Kidney tubule cell (primary cell): ENCODE results near the gene SSR4.
"Not testable (repeated sequence)": the region's sequence is repeated elsewhere in the genome, so short reads cannot be mapped to it uniquely, and the experiment has no call there.

Source experiments
- DNase-seq: peaks from one replicate; pipeline ENCODE4 v3.0.0-alpha.2; 2018; ENCODE audit warnings: low spot score

The SSR4 gene

DNA sequence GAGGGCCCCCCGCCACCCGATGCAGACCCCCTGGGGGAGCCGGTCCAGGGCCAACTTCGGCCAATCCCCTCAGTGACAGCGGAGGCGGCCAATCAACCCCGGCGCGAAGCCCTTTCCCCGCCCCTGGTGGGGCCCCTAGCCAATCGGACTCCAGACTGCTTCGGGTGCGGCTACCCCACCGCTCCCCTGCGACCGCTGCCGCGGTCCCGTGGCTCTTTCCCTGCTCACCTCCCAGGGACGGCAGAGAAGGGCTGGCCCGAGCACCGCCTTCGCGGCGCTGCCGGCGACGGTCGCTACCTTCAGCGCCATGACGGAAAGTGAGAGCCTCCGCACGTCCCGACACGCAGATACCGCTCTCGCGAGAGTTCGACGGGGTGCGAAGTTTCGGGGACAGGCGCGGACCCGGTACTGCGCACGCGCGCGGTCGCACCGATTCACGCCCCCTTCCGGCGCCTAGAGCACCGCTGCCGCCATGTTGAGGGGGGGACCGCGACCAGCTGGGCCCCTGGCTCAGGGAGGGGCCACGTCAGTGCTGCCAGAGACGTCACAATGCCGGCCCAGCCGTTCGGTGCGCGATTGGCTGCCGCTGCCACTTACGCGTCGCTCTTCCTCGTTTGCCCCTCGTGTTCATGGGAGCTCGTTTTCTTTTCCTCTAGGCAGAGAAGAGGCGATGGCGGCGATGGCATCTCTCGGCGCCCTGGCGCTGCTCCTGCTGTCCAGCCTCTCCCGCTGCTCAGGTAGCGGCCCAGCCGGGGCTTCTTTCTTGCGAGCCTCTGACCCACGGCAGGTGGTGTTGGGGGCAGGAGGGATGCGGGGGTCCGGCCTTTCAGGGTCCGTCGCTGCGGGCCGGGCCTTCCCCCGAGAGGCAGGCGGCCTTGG lies at the start of gene SSR4, which contains the start of gene IDH3G:
Gene SSR4, plus strand, starts transcription at position 651 of the 879 bp plus-strand sequence. Its CDS starts 20 bp downstream, at position 671.
Gene IDH3G, minus strand, starts transcription at position 358 of the 879 bp plus-strand sequence. Its CDS starts 49 bp downstream, at position 309.
- peak; percentile 93 for DNase-seq

DNA sequence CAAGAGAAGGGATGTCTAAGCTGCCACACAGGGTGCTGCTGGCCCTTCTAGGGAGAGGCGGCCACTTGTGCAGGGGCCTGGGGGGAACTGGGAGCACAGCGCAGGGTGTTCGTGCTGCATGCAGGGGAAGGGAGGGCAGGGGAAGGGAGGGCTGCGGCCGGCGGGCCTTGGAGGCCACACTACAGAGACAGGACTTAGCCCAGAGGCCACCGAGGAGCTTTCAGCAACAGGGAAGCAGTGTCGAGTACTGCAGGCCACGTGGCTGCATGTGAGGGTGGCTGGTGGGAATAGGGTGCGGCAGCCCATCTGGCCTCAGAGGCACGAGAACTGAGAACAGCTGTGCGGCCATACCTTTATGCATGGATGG lies 49.4 kb upstream of the SSR4 start:
- DNase-seq, result not testable (repeated sequence)

DNA sequence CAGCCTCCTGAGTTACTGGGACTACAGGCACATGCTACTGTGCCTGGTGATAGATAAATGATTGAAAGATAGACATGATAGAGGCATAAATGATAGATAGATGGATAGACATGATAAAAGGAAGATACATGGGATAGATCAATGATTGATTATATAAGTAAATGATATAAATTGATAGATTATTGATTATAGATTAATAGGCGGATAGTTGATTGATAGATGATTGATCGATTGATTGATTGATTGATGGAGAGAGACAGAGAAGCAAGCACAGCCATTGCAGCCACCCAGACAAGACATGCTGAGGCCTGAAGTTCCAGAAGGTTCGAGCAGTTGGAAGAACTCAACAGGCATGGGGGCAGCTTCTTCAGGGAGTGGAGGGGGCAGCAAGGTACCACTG lies 48.1 kb upstream of the SSR4 start:
- DNase-seq, result no peak

DNA sequence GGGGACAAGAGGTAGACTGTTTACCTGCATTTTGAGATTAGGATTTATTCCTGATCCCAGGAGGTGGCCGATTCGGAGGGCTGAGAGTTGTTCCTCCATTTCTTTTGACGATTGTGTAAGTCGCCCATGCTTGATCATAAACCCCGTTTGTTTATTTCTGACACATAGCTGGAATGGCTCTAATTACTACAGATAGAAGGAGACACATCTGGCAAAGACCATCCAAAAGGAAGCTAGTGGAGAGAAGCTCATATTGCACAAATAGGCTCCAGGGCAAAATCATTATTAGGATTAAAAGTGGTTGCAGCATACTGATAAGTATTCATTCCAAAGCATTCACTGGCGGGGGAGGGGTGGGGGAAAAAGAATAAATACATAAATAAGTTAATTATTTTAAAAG lies 47.5 kb upstream of the SSR4 start:
- DNase-seq, result not testable (repeated sequence)

DNA sequence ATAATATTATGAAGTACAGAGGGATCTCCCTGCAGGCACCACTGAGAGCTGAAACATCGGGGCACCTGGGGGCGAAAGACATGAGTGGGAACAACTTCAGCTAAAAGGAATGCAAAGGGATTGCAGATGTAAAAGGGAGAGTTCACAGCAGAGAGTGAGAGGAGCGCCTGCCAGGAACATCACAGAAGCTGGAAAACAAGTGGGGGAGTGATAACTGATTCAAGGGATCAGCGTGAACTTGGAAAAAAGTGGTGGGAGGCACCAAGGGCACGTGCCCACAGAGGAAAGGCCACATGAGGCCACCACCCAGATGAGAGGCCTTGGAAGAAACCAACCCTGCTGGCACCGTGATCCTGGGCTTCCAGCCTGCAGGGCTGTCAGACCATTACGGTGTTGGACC lies 45.5 kb upstream of the SSR4 start:
- DNase-seq, result not testable (repeated sequence)

DNA sequence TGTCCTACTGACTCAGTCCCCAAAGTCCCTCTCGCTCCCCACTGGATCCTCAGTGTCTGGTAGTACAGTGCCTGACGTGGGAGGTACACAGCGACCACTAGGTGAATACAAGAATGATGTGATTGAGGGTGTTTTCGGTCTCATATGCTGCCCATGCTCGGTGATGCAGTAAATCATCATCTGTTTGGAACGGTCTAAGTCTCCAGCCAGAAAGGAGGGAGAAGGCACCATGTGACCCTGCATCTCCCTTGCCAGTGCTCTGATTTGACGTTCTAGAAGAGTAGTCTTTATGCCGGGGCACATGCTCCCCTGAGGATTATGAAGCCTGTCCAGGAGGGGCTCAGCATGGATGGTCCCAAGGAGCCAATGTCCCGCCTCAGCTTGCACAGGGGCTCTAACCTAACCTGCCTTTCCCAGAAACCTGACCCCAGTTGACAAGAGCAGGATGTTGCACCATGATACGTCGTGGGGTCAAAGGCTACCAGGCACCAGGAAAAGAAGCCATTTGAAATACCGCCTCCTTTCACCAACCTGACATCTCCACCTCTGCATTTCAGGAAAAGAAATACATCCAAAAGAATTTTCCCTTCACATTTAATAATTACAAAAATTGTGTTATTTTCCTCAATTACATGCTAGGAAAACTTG lies 44.2 kb upstream of the SSR4 start:
- no peak for DNase-seq

DNA sequence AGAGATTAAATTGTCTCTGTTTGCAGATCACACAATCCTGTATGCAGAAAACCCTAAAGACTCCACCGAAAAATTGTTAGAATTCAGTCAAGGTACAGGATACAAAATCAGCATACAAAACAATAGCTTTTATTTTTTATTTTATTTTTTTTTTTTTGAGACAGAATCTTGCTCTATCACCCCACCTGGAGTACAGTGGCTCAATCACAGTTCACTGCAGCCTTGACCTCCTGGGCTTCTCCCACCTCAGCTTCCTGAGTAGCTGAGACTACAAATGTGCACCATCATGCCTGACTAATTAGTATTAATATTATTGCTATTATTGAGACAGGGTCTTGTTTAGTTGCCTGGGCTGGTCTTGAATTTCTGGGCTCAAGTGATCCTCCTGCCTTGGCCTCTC lies 39.3 kb upstream of the SSR4 start:
- DNase-seq, result no peak

DNA sequence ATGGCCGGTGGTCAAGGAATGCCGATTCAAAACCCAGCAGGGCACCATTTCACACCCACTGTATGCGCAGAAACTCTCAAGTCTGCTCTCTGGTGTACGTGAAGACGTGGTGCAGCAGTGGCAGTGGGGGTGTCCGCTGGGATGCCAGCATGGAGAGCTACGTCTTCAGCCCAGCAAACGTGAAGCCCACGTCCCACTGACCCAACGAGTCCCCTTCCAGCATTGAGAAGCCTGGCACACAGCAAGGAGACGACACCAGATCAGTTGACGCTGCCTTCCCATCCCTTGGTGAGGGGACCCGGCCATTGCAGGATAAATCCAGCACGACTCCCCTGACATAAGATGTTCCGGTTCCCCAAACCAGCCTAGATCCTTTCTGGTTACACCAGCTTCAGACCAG lies 32.6 kb upstream of the SSR4 start:
- no peak for DNase-seq

DNA sequence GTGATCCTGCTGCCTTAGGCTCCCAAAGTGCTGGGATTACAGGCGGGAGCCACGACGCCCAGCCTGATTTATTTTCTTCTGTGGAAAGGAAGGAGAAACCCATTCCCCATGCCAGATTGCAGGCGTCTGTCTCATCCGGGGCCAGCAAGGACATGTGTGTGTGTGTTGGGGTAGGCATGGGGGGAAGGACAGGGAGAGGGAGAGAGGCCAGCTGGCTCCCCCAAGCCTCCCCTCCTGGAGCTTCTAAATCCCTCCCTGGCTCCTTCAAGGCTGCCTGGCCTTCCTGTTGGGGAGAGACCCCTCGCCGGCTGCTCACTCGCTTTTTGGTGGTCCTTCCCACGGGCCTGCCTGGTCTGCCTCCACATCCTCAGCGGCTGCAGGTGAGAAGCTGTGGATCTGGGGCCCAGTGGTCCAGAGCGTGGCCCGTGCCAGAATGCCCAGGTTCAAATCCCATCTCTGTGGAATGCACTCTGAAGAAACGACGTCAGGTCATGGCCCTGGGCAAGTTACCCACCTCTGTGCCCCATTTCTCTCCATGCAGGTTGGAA lies 31.8 kb upstream of the SSR4 start:
- DNase-seq, result no peak

DNA sequence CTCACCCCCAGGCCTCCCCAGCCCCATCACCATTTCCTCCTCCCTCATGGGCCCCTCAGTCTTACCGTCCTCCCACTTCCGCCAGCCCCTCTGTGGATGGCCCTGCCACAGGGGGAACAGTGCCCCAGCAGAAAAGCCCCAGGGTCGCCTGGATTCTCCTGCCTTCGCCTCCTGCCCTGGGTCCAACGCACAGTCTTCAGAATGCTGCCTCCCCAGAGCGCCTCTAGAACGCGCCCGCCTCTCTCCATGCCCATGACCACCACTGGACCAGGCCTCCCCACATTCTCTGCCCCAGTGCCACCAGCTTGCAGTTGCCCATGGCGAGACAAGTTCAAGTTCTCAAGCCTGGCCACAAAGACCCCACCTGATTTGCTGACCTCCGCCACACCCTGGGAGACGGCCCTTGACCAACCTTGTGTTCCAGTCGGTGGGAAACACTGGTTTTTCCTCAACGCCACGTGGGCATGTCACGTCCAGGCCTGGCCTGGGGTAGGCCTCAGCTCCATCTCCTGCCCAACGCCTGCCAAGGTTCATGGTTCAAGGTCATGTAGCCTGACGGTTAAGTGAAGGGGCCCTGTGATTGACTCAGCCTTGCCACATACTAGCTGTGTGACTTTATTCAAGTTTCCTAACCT lies 31.1 kb upstream of the SSR4 start:
- DNase-seq, result no peak

DNA sequence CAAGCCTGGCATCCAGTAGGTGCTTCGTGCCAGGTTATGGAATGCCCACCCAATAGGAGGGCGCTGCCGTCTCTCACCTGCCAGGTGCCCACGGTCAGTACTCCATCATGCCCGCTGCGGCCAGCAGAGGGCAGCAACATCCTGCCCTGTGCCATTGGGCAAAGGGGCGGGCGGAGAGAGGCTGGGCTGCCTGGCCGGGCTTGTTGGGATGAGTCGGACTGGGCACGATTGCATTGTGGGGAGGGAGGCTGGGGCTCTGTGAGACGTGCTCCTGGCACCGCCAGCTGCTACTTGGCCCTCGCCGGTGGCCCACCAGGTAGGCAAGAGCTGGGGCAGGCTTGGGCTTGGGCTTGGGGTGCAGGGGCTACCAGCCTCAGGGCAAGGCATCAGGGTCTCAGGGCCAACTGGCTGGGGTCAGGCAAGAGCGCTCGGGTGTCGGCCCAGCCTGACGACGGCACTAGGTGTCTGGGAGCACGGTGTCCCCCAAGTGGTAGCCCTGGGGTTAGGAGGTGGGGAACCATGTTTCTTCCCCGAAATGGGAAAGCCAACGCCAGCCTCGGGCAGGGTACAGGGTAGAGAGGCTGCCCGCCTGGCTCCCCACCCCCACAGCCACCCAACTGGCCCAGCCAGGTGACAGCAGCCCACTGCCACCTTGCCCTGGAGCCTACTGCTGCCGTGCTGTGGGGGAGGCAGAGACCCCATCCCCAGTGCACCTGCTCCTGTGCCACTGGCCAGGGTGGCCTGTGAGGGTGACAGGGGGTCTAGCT lies 30.3 kb upstream of the SSR4 start, which contains the start of gene PLXNB3:
Gene PLXNB3, plus strand, starts transcription at position 261 of the 767 bp plus-strand sequence. CDS start 1,287 bp downstream, outside the sequence.
- peak; percentile 81 for DNase-seq

DNA sequence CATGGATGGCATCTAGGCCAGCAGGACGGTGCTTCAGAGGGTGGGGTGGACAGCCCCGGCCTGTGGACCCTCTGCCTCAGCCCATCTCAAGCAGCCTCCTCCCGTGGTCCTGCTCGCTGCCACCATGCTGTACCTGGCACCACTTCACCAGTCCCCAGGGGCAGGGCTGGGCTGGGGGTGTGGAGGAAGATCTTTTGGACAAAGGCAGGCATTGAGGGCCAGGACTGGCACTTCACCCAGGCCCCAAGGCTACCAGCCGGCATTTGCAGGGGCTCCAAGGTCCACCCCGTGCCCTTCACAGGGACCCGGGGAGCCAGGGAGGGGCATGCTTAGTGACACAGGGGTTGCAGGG lies 29.7 kb upstream of the SSR4 start:
- no peak for DNase-seq

DNA sequence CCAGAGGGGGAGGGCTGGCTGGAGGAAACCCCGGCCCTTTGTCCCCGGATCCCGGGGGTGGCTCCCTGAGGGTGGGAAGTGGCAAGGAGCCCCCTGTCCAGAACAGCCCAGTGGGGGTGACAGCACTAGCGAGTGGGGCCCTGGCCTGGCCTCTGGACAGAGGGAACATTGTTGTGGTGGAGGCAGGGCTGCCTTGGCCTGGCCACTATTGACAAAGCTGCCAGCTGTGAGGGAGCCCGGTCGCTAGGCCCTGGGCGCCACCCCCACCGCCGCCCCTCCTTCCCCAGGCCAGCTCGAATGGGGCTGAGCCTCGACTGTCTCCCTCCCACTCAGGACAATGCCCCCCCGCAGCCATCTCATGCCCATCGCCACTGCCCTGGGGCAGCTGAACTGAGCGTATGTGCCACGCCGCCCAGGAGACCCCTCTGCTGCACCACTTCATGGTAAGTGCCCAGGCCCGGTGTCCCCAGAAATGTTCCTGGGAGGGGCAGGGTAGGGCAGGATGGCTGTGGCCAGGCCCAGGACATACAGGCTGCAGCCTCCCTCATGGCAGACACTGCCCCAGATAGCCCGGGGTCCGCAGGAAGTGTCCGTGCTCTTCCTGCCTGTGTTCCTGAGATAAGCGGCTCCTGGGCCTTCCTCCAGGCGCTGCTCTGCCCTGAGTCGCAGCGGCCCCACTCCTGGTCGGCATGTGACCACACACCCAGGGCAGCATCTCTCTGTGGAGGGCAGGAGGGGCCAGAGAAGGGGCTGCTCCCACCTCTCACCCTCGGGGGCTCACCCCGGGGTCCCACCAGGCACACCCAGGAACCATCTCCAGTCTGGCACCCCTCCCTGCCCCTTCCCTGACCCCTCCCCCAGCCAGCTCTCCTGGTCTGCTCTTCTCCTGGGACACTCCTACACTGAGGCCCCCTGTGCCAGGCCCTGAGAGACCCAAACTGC lies 29.1 kb upstream of the SSR4 start:
- no peak for DNase-seq

DNA sequence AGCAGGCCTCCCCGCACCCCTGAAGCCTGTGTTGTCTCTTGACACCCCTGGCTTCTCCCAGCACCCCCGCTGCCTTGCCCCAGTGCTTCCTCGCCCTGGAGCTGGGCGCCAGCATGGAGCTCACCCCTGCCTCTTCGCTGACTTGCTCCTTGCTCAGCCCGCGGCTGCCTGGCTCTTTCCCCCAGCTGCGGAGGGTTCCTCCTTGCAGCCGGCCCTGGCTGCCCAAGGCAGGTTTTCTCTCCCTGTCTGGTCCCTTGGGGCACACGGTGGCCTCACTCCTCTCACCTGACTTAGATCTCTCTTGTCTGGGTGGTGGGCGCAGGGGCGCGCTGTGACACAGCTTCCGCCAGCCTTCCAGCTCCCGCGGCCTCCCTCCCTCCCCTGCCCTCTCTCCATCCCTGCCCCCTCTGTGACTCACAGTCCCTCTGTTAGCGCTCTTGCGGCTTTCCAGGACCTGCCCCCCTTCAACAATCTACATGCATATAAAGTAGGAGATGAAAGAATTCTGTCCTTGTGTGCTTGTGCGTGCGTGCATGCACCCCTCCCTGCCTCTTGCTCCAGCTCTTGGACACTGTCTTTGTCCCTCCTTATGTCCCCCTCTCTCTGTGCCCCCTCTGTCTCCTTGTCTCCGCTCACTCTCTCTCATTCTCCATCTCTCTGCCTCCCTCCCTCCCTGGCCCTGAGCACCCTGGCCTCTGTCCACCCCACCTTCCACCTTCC lies 28.2 kb upstream of the SSR4 start:
- peak; percentile 37 for DNase-seq

DNA sequence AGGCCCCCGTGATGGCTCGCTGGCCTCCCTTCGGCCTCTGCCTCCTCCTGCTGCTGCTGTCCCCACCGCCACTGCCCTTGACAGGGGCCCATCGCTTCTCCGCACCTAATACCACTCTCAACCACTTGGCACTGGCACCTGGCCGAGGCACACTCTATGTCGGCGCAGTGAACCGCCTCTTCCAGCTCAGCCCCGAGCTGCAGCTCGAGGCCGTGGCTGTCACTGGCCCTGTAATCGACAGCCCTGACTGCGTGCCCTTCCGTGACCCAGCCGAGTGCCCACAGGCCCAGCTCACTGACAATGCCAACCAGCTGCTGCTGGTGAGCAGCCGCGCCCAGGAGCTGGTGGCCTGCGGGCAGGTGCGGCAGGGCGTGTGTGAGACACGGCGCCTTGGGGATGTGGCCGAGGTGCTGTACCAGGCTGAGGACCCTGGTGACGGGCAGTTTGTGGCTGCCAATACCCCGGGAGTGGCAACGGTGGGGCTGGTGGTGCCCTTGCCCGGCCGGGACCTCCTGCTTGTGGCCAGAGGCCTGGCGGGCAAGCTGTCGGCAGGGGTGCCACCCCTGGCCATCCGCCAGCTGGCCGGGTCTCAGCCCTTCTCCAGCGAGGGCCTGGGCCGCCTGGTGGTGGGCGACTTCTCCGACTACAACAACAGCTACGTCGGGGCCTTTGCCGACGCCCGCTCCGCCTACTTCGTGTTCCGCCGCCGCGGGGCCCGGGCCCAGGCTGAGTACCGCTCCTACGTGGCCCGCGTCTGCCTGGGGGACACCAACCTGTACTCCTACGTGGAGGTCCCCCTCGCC lies 27.4 kb upstream of the SSR4 start:
- DNase-seq, result no peak

DNA sequence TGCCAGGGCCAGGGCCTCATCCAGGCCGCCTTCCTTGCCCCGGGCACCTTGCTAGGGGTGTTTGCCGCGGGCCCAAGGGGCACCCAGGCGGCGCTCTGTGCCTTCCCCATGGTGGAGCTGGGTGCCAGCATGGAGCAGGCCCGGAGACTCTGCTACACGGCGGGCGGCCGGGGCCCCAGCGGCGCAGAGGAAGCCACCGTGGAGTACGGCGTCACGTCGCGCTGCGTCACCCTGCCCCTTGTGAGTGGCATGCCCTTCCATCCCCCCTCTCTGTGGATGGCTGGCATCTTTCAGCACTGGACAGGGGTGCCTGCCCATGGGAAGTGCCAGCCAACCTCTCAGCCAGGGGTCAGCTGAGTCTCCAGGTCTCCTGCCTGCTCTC lies 26.8 kb upstream of the SSR4 start:
- no peak for DNase-seq

DNA sequence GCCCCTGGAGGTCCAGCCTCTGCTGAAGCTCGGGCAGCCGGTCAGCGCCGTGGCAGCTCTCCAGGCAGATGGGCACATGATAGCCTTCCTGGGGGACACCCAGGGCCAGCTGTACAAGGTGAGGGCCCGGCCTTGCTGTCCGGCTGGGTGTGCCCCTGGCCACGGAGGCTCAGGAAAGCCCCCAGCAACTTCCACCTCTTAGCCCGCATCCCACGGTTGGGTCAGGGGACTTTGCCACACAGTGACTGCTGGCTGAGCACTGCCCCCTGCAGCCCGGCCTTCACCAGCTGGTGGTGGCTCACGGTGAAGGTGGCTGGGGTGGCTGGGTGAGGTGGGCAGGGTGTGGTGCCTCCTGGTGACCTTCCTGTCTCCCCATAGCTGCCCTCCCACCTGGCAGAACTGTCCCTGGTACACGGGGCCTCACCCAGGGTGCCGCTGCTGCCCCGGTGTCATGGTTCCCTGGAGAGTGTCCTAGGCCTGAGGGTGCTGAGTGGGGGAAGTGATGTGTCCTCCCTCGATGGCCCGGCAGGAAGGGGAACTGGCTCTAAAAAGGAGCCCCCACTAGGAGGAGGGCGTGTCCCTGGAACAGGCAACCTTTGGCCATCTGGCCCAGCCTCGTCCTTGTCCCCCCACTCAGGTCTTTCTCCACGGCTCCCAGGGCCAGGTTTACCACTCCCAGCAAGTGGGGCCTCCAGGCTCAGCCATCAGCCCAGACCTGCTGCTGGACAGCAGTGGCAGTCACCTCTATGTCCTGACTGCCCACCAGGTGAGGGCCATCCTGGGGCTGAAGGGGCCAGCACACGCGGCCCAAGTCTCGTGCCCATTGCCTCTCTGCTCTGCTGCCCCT lies 25.9 kb upstream of the SSR4 start:
- no peak for DNase-seq

DNA sequence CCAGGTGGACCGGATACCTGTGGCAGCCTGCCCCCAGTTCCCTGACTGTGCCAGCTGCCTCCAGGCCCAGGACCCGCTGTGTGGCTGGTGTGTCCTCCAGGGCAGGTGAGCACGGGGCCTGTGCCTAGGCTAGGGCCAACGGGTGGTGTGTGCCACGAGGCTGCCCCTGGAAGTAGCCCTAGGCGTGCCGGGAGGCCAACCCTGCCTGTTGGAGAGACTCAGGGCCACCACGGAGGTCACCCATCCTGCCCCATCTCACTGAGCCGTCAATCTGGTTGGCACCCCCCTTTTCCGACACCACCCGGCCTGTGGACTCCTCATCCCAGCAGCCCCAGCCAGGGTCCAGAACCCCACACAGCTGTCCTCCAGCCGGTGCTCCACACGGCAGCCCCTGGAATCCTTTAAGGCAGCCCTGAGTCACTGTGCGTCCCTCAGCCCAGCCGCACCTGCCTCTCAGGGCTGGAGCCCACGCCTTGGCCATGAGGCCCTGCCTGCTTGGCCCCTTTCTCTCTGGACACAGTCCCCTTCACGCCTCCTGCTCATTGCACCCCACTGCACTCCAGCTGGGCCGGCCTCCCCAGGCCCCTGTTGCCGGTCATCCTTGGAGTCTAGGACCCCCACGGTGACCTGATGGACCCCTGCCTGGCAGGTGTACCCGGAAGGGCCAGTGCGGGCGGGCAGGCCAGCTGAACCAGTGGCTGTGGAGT lies 25.2 kb upstream of the SSR4 start:
- no peak for DNase-seq
